ENCODE measurements around the gene SLC8A3. TPM values are rescaled to one million over a fixed set of nuclear protein-coding genes. Genes with fewer than 3 reads are reported as not detected.
"Not testable (repeated sequence)": the region's sequence is repeated elsewhere in the genome, so short reads cannot be mapped to it uniquely, and the experiment has no call there.

SLC8A3 gene
- not detected in 2 replicates for total RNA-seq (2014; rRNA removed; shearing (Covaris generic))
- not detected in 2 replicates for polyA plus RNA-seq (2015; cell fraction: cytosol; rRNA removed)
- not detected in 2 replicates for polyA plus RNA-seq (2015; cell fraction: nucleus; rRNA removed)

GRCh38 chr14:70188659-70189455 lies at the start of gene SLC8A3:
Gene SLC8A3 (minus strand): TSS chr14:70188951. CDS start chr14:70168422, 20,529 bp downstream.
- in situ Hi-C loops (cut with HindIII; ENCODE audit: low pct_unique_long_range_greater_than_20kb, low sequenced_read_pairs): no loop called here
- DNase-seq (ENCODE audit: low read depth, low spot score): no peak

GRCh38 chr14:70237710-70238109 lies 49.0 kb upstream of the SLC8A3 start:
- no peak for DNase-seq (ENCODE audit: low read depth, low spot score)
- in situ Hi-C loops (cut with HindIII; ENCODE audit: low pct_unique_long_range_greater_than_20kb, low sequenced_read_pairs): no loop called here

GRCh38 chr14:70234066-70234950 lies 45.6 kb upstream of the SLC8A3 start:
- no peak for DNase-seq (ENCODE audit: low read depth, low spot score)
- in situ Hi-C loops (cut with HindIII; ENCODE audit: low pct_unique_long_range_greater_than_20kb, low sequenced_read_pairs): no loop called here

DNA sequence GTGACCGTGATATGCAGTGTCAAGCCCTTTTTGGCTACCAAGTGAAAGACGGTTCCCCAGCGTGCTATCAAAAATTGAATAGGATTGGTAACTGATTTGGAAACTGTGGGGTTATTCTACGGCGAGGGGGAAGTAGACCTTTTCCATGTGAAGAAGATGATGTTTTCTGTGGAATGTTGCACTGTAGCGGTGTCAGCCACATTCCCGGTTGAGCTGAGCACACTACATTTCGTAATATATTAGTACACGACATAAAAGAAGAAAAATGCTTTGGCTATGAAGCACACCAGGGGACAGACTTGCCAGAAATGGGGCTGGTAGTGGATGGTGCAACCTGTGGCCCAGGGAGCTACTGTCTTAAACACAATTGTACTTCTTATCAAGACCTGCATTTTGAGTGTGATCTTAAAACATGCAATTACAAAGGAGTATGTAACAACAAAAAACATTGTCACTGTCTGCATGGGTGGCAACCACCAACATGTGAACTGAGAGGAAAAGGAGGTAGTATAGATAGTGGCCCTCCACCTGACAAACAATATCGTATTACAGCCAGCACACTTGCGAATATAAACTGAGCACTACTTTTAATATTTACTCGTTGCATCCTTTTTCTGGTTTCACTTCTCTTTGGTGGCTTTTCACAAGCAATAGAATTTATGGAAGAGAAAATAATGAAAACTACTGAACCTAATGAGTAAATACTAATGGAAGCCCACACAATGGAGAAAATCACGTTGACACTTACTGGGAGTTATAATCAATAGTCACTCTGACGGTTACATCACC lies 43.2 kb upstream of the SLC8A3 start:
- in situ Hi-C loops (cut with HindIII; ENCODE audit: low pct_unique_long_range_greater_than_20kb, low sequenced_read_pairs); DNase-seq (ENCODE audit: low read depth, low spot score): not testable (repeated sequence)

GRCh38 chr14:70229877-70230640 lies 41.3 kb upstream of the SLC8A3 start:
- DNase-seq (ENCODE audit: low read depth, low spot score); in situ Hi-C loops (cut with HindIII; ENCODE audit: low pct_unique_long_range_greater_than_20kb, low sequenced_read_pairs): not testable (repeated sequence)

- DNase-seq (ENCODE audit: low read depth, low spot score): no peak
Observed at GRCh38 chr14:70213721-70214282, 25.1 kb upstream of the SLC8A3 start.

GRCh38 chr14:70212752-70213151 lies 24.0 kb upstream of the SLC8A3 start:
- in situ Hi-C loops (cut with HindIII; ENCODE audit: low pct_unique_long_range_greater_than_20kb, low sequenced_read_pairs): no loop called here
- DNase-seq (ENCODE audit: low read depth, low spot score): no peak

More at GRCh38 chr14:70213721-70214282, 25.1 kb upstream of the SLC8A3 start:
- in situ Hi-C loops (cut with HindIII; ENCODE audit: low pct_unique_long_range_greater_than_20kb, low sequenced_read_pairs): no loop called here

DNA sequence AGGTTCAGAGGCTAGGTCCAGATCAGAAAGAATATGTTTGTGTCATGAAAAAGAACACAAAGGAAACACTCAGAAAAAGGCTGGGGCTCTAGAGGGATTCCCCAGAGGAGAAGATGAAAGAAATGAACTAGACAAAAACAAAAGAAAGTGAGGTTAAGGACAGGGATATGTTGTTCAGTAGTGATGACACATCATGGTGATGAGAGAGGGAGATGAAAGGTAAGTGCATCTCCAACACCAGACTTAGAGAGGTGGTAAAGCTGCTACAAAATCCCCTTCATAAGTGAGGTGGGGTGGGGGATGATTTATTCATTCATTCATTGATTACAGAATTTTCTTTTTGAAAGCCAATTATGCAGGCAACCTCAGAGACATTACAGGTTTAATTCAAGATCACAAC lies 19.6 kb upstream of the SLC8A3 start:
- DNase-seq (ENCODE audit: low read depth, low spot score): no peak
- in situ Hi-C loops (cut with HindIII; ENCODE audit: low pct_unique_long_range_greater_than_20kb, low sequenced_read_pairs): no loop called here

- in situ Hi-C loops (cut with HindIII; ENCODE audit: low pct_unique_long_range_greater_than_20kb, low sequenced_read_pairs): no loop called here
- no peak for DNase-seq (ENCODE audit: low read depth, low spot score)
Observed at GRCh38 chr14:70203686-70204085, 14.9 kb upstream of the SLC8A3 start.

DNA sequence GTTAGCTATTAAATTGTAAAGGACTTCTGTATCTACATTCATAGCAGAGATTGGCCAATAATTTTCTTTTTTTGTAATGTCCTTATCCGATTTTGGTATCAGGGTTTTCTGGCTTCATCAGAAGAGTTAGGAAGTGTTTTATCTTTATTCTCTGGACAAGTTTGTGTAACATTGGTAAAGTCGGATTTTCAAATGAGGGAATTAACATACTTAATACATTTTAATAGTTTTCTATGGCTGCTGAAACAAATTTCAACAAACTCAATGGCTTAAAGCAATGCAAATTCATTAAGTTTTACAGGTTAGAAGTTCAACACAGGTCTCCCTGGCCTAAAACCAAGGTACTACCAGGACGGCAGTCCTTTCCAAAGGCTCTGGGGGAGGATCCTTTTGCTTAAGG lies 13.2 kb upstream of the SLC8A3 start:
- DNase-seq (ENCODE audit: low read depth, low spot score): no peak
- in situ Hi-C loops (cut with HindIII; ENCODE audit: low pct_unique_long_range_greater_than_20kb, low sequenced_read_pairs): no loop called here

DNA sequence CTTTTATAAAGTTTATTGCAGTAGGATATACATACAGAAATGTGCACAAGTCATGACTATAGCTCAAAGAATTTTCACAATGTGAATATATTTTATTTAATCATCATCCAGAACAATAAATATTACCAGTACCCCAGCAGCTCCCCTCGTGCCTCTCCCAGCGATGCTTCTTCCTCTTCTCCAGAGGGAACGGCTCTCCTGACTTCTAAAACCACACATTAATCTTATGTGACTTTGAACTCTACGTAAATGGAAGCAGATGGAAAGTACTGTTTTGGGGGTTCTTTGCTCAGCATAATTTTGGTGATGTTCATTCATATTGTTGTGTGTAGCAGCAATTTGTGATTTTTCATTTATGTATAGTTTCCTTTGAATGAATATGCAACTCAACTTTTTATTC lies 4.6 kb upstream of the SLC8A3 start:
- no peak for DNase-seq (ENCODE audit: low read depth, low spot score)
- in situ Hi-C loops (cut with HindIII; ENCODE audit: low pct_unique_long_range_greater_than_20kb, low sequenced_read_pairs): no loop called here

DNA sequence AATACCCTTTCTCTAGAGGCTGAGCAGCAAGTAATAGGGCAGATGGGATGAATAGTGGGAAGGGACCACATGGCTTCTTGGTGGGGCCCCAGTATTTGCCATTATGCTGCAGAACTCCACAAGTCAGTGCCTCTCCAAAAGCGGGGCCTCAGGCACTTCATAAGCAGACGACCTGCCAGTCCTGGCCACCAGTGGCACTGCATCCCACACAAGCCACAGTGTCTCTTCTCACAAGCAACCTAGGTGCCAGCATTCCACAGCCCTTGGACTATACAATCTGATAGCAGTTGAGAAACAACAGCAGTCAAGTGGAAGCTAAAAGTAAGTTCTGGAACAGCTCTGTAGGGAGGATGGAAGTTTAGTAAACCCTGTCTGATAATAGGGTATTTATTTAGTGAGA lies 4.2 kb upstream of the SLC8A3 start:
- no peak for DNase-seq (ENCODE audit: low read depth, low spot score)
- in situ Hi-C loops (cut with HindIII; ENCODE audit: low pct_unique_long_range_greater_than_20kb, low sequenced_read_pairs): no loop called here

DNA sequence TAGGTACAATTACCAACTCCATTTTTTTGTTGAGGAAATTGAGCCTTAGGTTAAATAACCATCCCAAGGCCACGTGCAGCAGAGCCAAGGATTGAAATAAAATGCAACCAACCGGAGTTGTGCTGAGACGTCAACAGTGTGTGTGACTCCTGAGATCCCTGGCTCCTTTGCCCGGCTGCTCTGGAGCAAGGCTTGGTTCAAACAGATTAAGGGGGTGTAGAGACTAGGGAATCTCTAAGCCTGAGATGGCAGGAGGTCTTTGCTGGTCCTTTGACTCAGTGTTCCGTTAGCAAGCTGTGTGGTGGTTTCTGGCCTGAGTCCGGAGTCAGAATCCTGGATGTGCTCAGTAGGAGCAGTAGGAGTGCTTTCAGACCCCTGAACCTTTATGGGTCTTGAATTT lies 1.4 kb upstream of the SLC8A3 start:
- DNase-seq (ENCODE audit: low read depth, low spot score): no peak
- in situ Hi-C loops (cut with HindIII; ENCODE audit: low pct_unique_long_range_greater_than_20kb, low sequenced_read_pairs): no loop called here

DNA sequence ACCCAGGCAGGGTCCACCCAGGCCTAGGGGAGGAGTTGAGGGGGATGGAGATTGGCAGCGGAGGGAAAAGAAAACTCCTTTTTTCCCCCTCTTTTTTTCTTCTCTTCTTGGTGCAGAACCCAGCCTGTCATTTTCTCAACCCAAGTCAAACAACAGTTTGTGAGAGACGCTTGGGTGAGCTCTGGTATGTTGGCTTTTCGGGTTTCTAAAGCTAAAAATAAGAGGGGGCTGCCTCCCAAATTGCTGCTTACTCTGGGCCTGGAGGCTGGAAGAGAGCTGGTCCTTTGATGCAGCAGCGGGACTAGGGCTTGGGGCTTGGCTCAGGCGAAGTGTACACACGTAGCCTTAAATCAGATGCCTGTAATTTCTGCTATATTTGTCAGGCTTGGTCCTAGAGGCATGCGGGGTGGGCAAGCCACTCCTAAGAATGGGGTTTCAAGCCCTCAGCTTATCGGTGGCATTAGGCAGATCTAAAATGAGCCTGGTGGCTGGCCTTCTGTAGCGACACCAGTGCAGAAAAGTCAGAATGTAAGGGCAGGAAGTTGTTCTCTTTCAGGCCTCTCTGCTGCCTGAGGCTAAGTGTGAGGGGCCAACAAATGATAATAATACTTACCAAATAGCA lies 816 bp upstream of the SLC8A3 start:
- in situ Hi-C loops (cut with HindIII; ENCODE audit: low pct_unique_long_range_greater_than_20kb, low sequenced_read_pairs): no loop called here
- DNase-seq (ENCODE audit: low read depth, low spot score): no peak

GRCh38 chr14:70188322-70188658 lies 461 bp downstream of the SLC8A3 start:
- DNase-seq (ENCODE audit: low read depth, low spot score): no peak
- in situ Hi-C loops (cut with HindIII; ENCODE audit: low pct_unique_long_range_greater_than_20kb, low sequenced_read_pairs): no loop called here

GRCh38 chr14:70186900-70187451 lies 1.8 kb downstream of the SLC8A3 start:
- in situ Hi-C loops (cut with HindIII; ENCODE audit: low pct_unique_long_range_greater_than_20kb, low sequenced_read_pairs): no loop called here
- DNase-seq (ENCODE audit: low read depth, low spot score): no peak

Measured in SK-MEL-5 (cell line).